ENCODE results near the gene CXCR6.

DNA sequence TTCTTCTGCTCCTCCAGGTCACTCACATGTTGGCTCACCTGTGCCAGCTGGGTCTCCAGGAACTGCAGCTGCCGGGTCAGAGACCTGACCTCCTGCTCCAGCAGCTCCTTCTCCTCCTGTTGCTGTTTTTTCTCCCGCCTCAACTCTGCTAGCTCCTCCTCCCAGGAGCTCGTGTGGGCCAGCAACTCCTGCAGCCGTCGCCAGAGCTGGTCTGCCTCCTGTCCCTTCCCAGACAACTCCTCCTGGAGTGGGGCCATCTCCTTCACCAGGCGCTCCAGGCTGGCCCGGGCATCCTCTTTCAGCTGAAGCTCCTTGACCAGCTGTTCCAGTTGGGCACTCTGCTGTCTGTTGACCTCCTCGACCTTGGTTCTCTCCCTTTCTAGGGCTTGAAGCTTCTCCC lies 24.5 kb downstream of the CXCR6 start:
- TF ChIP-seq, protein P1, sequence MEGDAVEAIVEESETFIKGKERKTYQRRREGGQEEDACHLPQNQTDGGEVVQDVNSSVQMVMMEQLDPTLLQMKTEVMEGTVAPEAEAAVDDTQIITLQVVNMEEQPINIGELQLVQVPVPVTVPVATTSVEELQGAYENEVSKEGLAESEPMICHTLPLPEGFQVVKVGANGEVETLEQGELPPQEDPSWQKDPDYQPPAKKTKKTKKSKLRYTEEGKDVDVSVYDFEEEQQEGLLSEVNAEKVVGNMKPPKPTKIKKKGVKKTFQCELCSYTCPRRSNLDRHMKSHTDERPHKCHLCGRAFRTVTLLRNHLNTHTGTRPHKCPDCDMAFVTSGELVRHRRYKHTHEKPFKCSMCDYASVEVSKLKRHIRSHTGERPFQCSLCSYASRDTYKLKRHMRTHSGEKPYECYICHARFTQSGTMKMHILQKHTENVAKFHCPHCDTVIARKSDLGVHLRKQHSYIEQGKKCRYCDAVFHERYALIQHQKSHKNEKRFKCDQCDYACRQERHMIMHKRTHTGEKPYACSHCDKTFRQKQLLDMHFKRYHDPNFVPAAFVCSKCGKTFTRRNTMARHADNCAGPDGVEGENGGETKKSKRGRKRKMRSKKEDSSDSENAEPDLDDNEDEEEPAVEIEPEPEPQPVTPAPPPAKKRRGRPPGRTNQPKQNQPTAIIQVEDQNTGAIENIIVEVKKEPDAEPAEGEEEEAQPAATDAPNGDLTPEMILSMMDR (IDR thresholded peaks at IDR 0.05) = no peak
- no peak for TF ChIP-seq POLR2A (IDR thresholded peaks at IDR 0.05)

All from Peyer's patch (tissue), 4 donors.